Epidermal melanocyte (primary cell): ENCODE data around the gene MEIS2.
"Not testable (repeated sequence)": the region's sequence is repeated elsewhere in the genome, so short reads cannot be mapped to it uniquely, and the experiment has no call there.

Source experiments
- DNase-seq: peaks from one replicate; pipeline ENCODE4 v3.0.0; 2011; ENCODE audit warnings: low spot score; ENCODE audit not compliant: insufficient read length

MEIS2 gene

DNA sequence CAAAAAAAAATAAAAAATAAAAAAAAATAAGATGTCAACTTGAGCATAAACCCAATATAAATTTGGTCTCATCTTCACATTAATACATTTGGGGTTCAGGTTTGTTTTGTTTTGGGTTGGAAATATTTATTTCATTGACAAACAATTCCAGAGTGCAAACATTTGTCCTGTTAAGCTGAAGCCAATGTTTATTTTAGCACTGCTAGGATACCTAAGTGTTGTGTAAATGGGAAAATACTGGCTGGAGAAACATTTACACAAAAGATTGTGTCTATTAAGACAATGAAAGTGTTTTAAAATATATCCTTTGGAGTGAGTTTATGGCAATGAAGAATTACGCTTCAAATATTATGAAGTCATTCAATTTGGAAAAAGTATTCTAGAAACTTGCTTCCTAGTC, 91.1 kb downstream of the MEIS2 start:
- DNase-seq: no peak

DNA sequence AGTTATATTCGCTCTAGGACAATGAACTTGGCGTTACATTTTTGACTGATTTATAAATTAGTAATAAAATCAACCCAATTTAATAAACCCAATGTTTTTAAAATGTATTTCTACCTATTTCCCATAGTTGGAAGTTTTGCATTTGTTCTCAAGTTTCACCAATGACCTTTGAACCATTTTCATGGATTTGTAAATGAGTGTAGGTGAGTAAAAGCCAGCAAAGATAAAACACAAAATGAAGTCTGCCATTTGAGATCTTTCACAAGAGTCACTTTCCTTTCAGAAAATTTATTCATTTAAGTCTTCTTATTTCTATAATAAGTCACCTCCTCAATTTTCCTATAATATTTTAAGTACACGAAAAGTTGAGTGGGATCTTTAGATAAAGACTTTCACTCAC, 92.1 kb downstream of the MEIS2 start:
- DNase-seq: no peak

DNA sequence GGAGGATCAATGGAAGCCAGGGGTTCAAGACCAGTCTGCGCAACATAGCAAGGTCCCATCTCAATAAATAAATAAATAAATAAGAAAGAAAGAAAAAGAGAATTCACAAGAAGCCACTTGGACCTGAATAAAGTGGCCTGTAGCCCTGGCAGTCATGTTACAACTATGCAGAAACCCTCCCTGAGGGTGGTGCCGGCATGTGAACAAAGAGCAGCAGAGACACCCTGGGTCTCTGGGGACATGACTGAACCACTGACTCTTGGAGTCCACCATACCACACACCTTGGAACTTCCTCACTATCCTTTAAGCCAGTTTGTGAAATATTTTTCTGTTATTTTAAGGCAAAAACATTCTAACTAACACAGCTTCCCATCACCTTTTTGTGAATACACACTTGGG, 93.0 kb downstream of the MEIS2 start:
- DNase-seq: no peak

DNA sequence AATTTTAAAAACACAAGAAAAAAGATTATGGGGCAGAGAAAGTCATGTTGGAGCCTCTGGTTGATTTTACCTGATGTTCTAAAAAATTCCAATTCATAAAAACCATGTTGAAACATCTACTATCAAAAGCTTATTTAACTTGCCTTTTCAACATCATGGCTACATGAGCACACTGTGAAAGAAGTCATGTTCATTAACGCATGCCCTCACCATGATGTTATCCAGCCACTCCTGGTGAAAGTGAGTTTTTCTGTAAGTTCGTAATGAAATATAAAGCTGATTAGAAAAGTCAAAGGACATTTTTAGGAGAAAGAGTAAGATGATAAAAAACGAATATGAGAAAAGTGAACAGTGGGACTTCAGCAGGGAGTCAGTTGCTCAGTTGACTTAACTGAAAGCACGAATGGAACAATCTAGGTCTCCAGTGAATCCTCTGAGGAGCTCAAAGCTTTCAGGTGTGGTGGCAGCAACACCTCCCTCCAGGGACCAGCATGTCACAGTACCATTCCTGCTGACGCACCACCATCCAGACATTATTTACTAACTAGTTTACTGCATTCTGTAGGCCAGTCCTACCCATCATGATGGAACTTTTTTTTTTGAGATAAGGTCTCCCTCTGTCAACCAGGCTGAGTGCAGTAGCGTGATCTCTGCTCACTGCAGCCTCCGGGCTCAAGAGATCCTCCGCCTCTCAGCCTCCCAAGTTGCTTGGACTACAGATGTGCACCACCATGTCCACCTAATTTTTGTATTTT, 95.2 kb downstream of the MEIS2 start:
- DNase-seq: no peak

DNA sequence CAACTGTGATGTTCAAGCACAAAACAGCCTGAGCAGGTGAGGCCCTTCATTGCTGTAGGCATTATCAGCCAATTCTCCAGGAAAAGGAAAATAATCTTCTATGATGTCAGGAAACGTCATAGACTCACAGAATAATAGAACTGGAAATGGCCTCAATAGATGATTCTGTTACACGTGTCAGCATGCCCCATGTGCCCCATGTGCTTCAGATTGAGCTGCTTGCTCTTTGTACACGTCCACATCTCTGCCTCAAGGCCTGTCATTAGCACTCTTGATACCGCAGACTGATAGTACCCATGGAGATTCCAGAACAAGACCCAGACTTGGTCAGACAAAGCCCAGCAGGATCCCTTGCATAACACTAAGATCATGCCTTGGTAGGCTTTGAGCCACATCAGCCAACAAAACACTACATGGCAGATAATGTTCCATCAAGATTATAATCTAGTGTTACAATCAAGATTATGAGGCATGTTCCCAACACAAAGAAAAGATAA, 95.9 kb downstream of the MEIS2 start:
- DNase-seq: no peak

DNA sequence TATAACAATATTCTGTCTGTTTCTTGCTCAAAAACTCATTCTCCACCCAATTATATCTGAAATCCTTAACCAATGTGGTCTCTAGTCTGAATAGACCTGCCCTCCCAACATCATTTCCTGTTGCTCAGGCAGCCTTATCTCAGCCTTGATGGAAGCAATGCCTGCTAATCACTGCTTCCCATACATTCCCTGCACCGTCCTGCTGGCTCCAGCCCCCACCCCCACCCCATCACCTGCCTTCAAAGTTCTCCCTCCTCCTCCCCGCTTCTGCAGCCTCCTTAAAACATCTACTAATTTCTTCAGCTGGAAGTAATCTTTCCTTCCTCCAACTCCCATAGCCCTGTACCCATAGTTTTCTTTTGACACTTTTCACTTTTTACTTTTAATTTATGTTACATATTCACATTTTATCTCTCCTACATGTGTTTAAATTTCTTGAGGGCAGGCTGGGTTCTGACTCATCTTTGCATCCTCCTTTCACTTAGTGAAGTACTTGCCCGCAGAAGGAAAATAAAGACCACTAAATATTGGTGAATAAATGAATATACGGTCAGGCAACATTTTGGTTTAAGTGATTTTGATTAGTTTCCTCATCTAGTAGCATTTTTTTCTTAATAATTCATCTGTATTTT, 98.2 kb downstream of the MEIS2 start:
- DNase-seq: no peak

DNA sequence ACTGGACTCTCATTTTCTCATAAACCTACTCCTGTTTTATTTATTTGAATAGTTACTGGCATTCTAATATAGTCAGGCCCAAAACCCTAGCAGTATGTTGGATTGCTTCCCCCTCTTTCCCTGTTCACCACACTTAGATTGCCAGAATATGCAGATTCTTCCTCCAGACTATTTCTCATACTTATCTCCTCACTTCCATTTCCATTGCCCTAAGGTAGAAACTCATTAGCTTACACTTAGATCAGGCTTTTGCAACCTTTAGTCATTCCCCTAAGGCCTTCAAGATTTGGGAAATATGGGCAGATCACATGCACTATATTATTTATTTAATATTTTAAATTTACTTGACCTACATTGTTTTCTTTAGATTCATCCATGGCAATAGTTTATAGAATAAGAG, 98.9 kb downstream of the MEIS2 start:
- DNase-seq: no peak

DNA sequence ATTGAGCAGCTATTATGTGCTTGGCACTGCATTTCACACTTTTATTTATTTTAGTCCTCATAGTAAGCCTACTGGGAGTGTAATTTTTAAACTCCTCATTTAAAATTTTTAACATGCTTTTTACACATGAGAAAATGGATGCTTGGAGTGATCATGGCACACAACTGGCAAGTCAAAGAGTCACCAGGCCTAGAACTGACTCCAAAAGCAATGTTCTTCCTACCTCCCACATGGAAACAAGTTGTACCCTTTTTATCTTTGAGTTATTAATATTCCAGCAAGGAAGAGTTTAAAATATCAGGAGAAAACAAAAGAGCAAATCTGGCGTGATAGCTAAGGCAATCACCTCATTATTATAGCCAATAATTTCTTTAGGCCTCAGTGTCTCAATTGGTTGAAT, 100.6 kb downstream of the MEIS2 start:
- no peak for DNase-seq

DNA sequence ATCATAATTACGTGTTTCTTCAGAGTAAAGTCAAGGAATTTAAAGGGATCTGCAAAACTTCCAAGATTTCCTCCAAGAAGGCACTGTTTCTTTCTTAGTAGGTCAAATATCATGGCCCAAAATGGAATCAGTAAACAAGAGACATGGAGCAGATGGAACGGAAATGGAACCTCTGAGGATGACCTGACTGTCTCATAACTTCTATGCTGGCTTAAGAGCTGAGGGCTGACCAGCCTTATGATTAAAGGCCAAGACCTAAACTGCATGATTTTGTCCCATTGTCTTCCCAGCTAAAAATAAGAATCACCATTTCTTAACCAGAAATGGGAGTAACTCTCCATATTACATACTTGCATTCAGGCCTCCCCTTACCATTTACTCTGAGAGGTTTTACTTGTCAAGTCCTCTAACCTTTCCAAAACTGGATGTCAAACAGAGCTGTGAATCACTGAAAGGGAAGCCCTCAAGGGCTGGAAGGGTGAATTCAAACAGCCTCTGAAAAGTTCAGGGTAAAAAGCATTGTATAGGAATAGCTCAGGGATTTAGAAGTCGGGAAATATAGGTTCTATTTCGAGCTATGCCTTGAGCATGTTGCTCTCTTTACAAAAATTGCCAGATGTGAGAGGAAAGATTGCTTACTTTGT, 103.7 kb downstream of the MEIS2 start:
- DNase-seq: no peak

DNA sequence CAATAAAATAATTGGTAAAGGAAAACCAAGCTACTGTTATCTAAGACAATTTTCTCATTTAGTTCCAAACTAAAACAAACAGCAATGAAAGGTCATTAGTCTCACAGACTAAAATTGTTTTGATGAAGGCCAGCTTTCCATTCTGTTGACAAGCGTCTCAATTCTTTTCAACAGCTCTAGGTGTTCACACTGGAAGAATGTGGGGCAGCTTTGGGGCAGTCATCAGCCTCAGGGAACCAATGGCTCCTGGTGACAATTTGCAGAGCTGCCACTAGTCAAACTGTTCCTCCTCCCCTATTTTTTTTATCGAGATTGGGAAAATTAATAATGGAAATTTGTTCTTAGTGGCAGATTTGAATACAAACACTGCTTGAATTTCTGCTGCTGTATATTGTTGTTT, 104.2 kb downstream of the MEIS2 start:
- no peak for DNase-seq

DNA sequence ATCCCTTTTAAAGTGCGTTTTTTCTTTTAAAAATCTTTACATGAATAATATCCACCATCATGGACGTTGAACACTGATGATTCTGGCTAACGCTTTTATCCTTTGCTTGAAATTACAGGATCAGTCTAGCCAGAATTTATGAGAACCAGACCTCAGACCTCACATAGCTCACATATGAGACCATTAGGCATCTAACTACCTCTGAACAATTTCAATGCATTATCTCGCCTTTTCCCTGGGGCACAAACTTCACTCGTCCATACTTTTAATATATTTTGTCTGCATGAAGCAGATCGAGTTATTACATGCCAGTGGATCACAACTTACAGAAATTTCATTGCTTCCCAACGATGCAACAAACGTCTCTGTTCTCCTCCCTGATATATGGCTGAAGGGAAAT, 105.6 kb downstream of the MEIS2 start:
- no peak for DNase-seq

DNA sequence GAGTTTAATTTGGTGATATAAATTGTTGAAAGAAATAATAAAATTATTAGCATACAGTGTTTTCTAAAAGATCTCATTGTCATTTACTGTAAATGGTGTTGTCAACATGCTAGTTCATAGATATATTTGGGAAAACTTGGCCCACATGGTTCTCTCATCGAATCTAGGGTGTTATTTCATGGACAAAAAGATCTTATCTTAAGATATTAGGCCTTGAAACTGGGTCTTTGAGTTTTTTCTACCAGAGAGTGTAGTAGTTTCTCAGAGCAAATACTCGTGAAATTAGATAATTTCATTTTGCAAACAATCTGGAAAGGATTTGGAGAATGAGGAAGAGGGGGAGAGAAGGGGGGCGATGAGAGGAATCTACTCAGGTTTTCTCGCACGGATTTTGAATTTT, 107.9 kb downstream of the MEIS2 start:
- no peak for DNase-seq

DNA sequence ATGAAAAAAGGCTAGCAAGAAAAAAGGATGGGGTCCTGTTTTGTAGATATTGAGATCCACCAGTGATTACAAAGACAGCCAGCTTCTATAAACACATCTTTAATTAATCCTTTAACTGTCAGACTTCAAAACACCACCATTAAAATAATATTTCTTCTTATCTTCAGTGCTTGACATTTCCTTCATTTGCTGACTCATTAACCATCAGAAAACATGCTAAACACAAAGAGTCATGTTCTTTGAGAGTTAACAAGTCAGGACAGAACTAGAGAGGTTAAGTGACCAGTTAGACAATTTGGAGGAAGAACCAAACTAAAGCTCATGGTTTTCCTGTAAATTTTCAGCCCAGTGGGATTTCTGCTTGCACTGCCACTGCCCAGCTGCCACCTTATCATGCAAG, 111.4 kb downstream of the MEIS2 start:
- DNase-seq: no peak

DNA sequence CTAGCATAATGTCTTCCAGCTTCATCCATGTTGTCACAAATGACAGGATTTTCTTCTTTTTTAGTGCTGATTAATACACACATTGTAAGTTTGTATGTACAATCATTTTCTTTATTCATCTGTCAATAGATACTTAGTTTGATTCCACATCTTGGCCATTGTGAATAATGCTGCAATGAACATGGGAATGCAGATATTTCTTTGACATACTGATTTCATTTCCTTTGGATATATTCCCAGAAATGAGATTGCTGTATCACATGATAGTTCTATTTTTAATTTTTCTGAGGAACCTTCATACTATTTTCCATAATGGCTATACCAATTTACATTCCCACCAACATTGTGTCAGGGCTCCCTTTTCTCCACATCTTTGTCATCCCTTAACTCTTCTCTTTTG, 117.9 kb downstream of the MEIS2 start:
- no peak for DNase-seq

DNA sequence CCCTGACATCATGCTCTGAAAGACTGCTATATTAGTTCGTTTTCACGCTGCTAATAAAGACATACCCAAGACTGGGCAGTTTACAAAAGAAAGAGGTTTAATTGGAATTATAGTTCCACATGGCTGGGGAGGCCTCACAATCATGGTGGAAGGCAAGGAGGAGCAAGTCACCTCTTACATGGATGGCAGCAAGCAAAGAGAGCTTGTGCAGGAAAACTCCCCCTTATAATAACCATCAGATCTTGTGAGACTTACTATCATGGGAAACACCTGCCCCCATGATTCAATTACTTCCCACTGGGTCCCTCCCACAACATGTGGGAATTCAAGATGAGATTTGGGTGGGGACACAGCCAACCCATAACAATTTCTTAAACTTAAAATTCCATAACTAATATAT, 120.1 kb downstream of the MEIS2 start:
- not testable (repeated sequence) for DNase-seq

DNA sequence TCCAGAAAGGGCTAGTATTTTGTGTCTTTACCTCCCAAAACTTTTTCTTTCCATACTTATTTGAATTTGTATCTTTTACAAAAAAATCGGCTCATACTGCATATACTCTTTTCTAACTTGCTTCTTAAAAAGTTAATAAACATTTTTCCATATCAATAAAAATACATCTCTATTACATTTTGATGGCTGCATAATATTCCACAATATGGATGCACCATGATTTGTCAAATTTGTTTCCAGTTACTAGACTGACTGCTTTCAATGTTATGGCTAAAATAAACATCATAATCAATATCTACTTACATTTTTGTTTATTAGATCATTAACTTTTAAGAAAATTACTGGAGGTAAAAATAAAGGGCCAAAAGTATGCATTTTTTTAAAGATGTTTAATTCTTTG, 121.7 kb downstream of the MEIS2 start:
- DNase-seq: no peak

DNA sequence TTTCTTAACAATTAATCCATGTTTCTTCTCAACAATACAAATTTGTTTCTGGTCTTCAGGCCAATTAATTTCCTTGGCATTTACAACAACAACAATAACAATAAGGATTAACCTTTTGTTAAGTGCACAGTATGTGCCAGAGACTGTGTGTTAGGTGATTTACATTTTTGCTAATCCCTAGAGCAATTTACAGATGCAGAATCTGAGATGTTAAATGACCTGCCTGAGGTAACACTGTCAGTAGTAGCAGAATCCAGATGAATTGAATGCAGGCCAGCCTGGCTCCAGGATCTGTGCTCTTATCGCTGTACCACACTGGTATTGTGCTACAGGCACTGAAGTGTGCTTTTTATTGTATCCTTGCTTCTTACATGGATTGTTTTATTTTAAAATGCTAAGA, 122.2 kb downstream of the MEIS2 start:
- DNase-seq: no peak

DNA sequence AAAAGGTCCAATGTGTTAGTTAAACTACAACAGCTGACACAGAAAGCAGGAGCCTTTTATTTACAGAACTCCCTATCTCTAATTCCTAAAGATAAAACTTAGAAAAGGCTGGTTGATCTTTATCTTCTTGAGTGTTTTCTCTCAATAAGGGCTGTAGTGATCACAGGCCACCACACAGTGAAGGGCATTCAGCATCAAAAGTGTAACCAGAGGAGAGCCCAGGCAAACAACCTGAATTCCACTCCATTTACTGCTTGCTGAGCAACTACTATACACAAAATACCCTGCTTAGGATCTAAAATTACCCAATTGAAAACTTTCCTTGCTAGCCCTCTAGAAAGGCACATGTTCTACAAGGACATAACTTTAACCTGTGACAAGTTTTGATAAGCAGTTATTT, 122.7 kb downstream of the MEIS2 start:
- DNase-seq: no peak

DNA sequence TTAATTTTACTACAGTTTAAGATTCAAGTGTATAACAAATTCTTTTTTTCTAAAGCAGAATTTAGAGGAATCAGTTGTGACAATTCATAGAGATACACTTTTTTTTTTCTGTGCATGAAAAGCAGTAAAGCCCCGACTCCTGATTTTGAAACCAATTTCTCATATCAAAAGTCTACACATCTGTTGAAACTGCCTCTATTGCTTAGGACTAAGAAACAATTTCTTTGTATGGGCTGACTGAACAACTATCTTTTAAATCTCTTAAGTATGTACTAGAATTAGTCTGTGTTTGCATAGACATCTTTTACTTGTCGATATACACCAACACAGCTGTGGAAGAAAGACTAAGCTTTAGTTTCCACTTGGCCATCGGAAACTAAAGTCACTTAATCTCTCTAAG, 127.6 kb downstream of the MEIS2 start:
- DNase-seq: no peak

DNA sequence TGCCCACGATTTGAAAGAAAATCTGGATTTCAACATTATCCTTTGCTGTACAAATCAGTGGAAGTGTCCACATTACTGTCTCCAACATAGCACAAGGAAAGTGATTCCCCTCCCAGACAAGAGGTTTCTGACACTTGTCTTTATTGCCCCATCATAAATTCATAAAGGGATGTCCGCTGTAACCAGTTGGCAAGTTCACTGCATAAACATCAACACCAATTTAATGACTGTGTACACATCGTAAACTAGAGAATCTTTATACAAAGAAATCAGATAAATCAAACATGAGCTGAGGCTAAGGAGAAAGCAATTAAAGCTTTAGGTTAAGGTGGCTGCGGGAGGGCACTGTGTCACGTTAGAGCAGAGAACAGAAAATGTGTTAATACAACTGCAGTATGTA, 129.8 kb downstream of the MEIS2 start:
- no peak for DNase-seq

DNA sequence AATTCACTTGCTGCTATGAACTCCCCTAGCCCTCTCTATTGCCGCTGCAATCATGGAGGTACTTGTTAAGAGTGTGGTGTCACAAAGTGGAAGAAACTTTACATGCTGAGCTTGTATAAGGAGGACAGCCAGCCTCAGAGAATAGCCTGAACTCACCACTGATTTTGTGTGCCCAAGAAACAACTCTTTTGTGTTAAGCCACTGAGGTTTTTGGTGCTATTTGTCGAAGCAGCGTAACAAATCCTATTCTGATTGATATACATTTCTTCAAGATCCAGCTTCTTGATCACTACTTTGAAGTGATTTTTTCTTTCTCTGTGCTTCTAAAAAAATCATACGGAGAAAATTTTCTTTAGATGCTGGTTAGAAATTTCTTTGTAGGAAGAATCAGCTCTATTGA, 132.4 kb downstream of the MEIS2 start:
- no peak for DNase-seq

DNA sequence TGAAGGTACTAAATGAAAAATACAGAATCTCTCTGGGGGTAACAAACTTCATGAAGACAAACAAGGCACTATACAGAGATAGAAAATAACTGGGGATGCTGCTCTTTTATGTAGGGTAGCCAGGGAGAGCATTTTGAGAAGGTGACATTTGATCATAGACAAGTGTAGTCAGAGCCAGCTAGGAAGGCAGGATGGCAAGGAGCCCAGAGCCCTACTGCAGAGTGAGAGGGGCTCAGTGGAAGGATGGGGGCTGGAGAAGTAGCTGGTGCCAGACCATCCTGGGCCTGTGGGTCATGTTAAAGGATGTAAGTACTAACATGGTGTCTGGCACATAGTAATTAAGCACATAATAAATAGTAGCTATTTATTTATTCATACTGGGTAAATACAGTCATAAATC, 133.6 kb downstream of the MEIS2 start:
- no peak for DNase-seq
